GDM1 (cell line): Measurements from ENCODE around the gene GREB1L.
"Not testable (repeated sequence)": the region's sequence is repeated elsewhere in the genome, so short reads cannot be mapped to it uniquely, and the experiment has no call there.

ENCODE experiments used
- DNase-seq: peaks from one replicate; lab custom pipeline; 2025; lab: John Stamatoyannopoulos, UW

GREB1L gene

DNA sequence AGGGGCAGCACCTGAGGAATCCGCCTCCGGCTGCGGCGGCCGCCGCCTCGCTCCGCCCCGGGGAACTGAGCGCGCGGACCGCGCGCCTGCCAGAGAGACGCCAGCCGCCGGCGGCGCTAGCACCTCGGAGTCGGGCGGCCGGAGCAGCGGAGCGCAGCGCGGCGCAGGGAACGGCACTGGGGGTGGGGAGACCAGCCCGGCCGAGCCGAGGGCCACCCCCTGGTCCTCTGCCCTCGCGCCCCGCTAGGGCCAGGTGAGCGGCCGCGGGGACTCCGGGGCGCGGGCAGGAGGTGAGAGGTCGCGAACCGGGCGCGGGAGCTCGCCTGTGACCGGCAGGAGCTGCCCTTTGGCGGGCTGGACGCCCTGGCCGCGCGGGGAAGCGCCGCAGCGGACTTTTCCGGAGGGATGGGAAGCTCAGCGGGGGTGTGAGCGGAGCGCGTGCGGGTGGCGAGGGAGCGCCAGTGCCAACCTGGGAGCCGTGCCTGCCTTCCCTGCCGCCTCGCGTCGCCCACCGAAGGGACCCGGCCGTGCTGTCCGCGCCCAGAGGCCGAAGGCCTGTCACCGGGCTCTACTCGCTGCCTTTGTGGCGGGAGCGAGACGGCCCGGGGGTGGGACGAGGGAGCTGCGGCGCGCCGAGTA lies at the start of gene GREB1L:
GREB1L (plus strand) TSS at position 92 of the 639 bp plus-strand sequence. CDS start 141,287 bp downstream, outside the sequence.
- DNase-seq: no peak

DNA sequence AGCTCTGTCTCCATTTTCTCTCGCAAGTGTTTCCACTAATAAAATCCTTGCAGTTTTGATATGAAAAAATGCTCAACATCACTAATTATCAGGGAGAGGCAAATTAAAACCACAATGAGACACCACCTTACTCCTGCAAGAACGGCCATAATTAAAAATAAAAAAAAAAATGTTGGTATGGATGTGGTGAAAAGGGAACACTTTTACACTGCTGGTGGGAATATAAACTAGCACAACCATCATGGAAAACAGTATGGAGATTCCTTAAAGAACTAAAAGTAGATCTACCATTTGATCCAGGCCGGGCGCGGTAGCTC lies 49.8 kb upstream of the GREB1L start:
- no peak for DNase-seq

DNA sequence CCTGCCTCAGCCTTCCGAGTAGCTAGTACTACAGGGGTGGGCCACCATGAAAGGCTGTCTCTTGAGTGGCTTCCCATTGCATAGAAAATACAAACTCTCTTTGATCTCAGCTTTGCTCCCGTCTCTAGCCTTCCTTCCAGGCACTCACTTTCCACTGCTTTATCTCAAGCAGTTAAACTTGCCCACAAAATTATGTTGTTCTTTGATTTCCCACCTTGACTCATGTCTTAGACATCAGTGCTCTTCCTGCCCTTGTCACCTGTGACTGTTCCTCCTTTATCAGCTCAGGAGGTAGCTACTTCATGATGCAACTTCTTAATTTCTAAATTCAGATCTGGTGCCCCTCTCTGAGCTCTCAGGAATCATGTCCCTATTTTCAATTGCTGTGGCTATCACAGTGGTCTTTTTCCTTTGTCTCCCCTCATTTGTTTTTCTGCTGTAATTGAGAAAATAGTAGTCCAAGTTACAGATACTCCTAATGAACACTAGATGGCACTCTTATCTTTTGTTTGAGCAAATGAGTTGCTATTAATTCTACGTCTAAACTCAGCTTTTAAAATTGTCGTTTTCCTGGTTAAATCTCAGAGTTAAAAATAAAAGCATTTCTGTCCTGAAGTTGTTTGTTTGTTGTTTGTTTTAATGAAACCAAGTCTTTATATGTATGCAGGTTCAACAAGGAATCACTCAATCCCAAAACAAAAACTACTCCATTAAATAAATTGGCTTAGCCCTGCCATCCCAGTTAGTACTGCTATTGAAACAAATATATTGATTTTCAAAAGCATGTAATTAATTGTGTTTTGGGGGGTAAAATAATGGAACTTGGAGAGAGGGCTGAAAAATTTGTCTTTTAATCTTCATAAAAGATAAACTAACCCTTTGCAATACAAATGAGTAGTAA lies 46.9 kb upstream of the GREB1L start:
- no peak for DNase-seq

DNA sequence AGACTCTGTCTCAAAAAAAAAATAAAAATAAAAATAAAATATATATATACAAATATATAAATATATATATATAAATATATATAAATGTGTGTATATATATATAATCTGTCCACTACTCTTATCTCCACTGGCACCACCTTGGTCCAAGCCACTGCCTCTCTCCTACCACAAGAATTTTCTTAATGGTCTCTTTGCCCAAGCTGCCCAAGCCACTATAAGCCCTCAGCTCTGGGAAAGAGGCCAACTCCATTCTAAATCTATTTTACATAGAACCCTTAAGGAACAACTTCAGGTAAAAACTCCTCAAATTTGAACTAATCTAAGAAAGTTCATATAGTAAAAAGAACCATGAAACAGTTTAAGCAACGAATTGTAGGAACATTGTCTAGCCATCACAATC lies 45.6 kb upstream of the GREB1L start:
- DNase-seq: no peak

DNA sequence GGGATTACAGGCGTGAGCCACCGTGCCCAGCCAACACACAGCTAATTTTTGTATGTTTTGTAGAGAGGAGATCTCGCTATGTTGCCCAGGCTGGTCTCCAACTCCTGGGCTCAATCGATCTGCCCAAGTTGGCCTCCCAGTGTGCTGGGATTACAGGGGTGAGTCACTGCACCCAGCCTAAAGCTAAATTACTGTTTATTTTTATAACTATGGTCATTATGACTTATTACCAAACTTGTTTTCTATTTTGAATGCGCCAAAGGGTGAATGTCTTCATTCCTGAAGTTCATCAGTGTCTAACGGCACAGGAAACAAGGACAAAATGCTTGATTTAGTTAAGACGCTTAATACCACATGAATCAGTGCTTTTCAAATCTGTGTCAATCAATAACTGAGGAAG lies 38.9 kb upstream of the GREB1L start:
- DNase-seq: no peak

DNA sequence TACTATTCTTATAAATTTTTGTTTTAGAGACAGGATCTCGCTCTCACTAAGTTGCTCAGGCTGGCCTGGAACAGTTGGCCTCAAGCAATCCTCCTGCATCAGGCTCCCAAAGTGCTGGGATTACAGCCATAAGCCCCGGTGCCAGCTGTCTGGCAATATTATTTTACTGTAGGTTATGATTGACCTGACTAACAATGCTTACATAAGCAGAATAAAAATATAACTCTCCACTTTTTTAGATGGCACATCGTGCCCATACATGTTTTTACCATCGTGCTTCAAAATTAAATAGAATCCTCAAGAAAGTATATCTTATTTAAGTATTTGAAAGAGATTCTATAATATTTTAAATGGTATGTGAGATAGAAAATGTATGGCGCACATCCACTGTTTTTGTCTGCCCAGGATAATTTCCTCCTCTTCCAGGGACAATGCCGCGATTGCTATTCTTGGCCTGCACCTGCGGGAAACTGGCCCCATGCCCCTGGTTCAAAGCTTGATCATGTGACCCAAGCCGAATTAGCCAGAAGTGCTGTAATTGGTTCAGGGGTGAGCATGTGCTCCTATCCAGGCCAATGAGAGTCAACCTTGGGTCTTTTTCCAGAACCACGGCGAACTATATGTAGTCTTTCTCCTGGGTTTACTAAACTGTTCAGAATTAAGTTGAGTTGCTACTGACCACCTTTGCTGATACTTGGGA lies 38.3 kb upstream of the GREB1L start:
- no peak for DNase-seq

DNA sequence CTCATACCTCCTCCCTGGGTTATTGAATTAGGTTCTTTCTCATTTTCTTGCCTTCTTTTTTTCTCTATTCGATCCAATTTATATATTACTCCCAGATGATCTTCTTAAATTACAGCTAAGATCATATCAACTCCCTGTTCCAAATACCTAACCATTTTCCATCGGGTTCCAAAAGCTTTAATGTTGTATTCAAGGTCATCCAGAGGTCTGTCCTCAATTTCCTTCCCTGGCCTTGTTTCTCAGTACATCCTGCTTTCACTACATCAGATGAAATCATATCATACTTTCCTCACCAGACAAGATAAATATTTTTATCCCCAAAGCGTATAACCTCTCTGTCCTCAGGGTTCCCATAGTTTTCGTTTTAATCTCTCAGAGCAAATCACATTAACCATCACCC lies 36.3 kb upstream of the GREB1L start:
- DNase-seq: no peak

DNA sequence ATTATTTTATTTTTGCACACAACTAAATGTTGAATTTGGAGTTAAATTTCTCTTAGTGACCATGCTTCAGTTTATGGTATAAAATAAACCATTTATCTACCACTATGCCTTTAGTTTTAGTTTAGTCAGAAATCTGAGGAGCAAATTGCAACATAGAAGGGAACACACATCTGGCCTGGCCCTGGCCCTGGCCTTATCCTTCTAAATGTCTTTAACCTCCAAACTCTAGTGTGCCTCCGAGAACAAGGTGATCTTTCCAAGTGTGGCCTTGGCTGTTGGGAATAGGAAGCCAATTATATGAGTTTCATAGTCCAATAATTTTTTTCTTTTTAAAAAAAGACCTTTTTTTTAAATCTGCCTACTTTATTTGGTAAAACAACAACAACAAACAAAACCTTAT lies 31.8 kb upstream of the GREB1L start:
- no peak for DNase-seq

DNA sequence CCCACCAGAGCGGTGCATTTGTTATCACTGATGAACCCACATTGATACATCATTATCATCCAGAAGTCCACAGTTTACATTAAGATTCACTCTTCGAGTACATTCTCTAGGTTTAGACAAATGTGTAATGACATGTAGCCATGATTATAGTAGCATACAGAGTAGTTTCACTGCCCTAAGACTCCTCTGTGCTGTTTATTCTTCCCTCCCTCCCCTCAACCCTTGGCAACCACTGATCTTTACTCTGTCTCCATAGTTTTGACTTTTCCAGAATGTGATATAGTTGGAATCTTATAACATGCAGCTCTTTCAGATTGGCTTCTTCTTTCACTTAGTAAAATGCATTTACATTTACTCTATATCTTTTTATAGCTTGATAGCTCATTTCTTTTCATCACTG lies 31.2 kb upstream of the GREB1L start:
- no peak for DNase-seq

DNA sequence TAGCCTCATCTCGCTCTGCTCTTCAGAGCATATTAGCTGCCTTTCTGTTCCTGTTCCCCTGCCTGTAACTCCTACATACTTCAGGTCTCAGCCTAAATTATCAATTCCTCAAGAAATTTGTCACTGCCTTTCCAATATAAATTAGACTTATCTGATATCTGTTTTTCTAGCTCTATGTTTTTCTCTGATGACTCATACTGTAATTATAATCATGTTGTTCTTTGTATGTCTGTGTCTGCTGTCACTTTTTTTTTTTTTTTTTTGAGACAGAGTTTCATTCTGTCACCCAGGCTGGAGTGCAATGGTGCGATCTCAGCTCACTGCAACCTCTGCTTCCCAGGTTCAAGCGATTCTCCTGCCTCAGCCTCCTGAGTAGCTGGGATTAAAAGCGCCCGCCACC lies 27.6 kb upstream of the GREB1L start:
- not testable (repeated sequence) for DNase-seq

DNA sequence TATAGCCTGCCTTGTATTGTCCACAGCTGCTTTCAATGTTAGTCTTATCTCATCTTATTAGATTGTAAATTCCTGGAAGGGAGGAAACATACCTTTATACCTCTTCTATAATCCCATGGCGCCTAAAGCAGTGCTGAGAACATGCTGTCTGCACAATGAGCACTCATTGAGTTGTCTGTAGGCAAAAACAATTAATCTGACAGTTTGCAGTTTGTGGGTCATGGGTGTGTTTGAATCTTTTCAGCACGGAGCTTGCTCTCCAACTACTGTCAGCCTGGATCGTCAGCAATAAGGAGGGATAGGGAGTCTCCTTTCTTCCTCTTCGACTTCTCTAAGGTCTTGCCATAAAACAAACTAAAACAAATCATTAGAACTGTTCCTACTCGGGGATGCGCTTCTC lies 26.5 kb upstream of the GREB1L start:
- DNase-seq: no peak

DNA sequence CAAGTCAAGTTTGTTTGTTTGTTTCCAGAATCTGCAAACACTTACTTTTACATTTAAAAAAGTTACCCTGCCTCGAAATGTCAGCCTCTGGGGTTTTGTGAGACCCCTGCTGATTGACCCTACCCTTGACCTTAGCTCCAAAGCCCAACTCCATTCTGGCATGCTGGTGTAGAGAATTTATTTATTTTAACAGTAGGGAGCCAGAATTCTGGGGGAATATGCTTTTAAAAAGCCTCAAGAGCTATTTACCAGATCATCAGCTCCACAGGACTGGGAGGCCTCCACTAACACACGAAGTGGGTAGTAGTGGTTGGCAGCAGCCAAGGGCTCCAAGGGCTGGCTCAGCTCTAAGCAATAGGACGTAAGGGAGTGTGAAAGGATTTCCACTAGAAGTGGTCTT lies 23.2 kb upstream of the GREB1L start:
- no peak for DNase-seq

DNA sequence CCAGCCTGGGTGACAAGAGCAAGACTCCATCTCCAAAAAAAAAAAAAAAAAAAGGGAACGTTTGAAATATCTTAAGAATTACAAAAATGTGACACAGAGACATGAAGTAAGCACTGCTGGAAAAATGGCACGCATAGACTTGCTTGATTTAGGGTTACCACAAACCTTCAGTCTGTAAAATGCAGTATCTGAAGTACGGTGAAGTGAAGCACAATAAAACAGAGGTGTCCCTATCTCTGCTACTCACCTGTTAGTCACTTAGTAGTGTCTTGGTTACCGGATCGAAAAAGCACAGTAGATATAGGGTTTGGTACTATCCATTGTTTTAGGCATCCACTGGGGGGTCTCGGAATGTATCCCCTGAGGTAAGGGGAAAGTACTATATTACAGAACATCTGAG lies 11.6 kb upstream of the GREB1L start:
- DNase-seq: no peak

DNA sequence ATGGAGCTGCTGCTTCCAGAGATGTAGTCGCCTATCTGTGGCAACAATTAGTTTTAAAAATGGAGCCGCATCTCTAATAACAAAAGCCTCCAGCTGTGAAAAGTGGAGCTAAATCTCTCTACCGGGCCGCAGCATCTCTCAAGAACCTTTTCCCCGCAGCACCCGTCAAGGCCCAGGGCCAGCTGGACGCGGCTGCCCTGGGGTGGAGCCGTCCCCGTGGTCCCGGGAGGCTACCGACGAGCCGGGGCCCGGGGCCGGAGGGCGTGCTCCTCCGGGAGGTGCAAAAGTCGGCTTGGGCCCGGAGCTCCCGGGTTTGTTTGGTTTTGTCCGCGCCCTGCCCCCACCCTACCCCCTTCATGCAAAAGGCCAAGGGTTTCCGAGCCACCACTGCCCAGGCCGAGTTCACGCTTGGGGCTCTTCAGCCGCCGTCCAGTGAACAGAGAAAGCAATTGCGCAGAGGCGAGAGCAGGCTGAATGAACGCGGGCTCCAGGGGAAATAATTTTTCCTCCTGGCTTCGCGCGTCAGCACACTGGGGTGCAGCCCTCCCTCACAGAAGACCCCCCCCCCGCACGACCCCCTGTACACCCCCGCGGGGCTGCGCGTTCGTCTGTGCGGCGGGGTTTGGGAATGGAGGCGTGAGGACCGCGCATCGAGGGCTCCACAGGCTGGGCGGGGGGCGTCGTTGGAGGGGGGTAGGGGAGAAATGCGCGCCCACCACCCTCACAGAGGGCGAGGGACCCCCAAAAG lies 557 bp upstream of the GREB1L start:
- DNase-seq: no peak

DNA sequence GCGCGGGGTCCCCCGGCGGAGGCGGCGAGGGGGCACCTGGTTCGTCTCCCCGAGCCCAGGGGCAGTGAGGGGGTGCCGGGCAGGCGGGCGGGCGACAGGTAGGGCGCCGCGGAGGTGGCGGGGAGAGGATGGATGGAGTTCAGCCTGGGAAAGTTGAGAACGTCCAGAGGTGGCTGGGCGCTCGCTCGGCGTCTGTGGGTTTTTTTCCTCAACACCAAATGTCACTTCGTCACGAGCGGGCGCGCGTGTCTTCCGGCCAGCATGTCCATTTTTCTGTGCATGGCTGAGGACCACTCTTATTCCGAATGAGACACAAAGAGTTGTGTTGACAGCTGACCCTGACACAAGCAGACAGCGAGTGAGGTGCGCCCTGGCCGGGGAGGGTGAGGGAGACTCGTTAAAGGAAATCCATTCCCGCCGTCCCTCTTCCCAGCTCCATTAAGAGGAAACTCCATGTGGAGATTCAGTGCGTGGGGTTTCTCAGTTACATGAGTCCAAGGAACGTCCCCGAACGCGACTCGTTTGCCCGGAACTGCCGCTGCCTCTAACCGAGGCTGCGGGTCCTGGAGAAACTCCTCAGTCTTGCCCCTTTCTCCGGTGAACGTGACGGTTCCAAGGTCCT lies 859 bp downstream of the GREB1L start:
- no peak for DNase-seq

DNA sequence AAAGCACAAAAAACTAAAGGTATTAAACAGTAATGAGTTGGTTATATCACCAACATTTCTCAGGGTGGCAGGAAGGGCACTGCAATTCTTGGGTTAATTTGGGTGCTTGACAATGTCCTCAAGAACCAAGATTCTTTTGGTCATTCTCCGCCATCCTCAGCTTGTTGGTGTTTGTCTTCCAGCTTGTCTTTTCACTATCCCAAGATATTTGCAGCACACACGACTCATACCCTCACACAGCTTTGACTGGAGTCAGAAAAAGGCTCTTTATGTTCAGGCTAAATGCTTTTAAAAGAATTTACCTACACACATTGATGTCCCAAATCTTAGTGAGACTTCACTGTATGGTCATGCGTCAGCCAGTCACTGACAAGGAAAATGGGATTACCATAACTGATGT lies 12.5 kb downstream of the GREB1L start:
- DNase-seq: no peak

DNA sequence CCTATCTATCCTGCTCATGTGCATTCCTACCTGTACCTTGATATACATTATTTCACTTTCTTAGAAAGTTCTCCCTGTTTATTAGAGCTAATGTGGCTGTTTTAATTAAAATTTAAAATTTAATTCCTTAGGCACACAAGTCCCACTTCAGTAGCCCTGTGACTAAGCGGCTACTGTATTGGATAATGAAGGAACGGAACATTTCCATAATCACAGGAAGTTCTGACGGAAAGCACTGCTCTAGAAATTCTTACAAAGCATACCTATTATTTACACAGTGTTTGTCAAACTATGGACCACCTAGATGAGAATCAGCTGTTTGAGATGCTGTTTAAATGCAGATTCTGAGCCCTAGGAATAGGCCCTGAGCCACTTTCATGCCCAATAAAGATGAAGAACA lies 13.2 kb downstream of the GREB1L start:
- DNase-seq: no peak

DNA sequence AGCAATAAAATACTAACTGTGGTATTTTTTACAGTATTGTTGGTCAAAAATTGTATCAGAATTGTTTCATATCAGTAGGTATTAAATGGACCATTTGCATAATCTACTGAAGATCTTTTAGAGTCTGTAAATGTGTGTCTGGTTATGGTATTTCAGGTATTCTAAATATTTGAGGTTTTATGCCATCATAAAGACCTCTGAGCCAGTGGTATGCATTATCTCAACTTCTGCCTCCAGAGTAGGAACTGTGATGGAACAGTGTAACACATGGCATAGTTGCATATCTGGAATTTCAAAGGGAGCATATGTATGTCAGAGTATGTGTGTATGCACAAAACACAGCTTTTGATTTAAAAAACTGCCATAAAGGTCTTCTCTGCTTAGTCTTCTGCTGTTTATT lies 15.4 kb downstream of the GREB1L start:
- DNase-seq: no peak

DNA sequence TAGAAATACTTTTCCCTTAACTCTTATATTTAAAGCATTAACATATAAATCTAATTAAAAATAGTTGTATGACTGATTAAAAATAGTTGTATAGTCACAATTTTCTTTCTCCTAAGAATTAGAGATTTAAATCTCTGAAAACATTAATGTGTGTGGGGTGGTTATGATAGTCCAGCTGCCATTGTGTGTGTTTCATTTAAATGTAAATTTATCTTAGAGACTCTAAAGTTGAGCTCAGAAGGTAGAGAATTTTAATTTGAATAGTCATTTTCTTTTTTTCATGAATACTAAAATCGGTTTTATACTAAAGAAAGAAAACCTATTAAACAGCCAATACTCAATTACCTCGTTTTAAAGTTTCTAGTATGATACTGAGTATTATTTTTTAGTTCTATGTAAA lies 18.6 kb downstream of the GREB1L start:
- DNase-seq: no peak

DNA sequence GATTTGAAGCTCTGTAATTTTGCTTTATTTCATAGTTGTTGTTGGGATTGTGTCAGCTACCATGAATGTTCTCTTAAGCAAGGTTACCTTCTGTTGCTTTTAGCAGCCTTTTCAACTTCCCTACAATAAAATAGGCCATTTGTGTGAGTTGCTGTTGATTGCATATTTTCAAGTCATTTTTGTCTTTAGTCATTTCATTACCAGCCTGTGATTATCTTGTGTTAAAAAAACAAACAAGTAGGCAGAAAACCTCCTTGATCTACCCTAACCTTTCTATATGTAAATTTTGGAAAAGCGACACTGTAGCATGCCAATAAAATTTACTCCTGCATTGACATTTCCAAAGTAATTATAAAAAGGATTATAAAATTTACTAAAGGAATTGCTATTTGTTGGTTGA lies 19.3 kb downstream of the GREB1L start:
- no peak for DNase-seq

DNA sequence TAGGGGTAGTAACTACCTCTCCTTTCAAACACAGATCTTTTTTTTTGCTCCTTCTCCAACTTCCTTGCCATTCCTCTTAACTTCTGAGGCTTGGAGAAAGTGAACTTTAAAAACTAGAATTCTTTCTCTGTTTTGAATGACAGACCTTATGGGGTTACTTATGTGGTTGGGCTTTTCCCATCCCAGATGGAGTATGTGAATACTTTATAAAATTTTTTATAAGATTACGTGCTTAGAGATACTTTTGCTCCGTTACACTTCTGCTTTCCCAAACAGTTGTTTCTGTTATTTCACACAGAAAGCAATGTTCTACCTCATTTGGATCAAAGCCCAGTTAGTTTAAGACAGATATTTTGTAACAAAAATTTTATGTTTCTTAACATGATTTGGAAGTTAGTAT lies 20.2 kb downstream of the GREB1L start:
- no peak for DNase-seq

DNA sequence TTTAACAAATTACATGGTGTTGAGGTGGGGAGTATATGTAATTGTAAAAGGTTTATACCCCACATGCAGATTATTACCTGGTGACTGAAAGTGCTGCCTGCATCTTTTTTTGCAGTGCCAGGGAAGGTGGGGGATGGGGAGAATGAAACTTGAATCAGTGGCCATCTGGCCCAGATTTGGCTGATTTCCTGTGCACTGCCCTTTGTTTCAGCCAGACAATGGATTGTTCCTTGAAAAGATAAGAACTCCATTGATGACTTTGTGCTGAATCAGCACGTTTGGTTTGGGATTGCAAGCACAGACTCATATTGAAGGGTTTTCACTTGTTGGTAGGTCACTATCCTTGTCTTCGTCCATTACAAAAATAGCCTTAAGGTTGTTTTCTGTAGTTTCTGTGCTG lies 20.9 kb downstream of the GREB1L start:
- no peak for DNase-seq
